Fibroblast of pulmonary artery (primary cell): Measurements from ENCODE around the gene ARHGAP42.

Experiments used
- DNase-seq: peaks from one replicate; pipeline ENCODE4 v3.0.0-alpha.2; 2010; ENCODE audit warnings: low read depth
- H3K4me3 ChIP-seq: replicated peaks from 2 replicates; pipeline ENCODE4 v1.5.1; 2011; ENCODE audit warnings: low read depth, mild to moderate bottlenecking, control low read depth, low read length, moderate library complexity
- TF ChIP-seq, protein P1 (sequence below): IDR thresholded peaks from 2 replicates; pipeline ENCODE4 v1.5.1; 2011; ENCODE audit warnings: mild to moderate bottlenecking, control low read depth, low read length, inconsistent platforms; ENCODE audit errors: missing control alignments

The ARHGAP42 gene

DNA sequence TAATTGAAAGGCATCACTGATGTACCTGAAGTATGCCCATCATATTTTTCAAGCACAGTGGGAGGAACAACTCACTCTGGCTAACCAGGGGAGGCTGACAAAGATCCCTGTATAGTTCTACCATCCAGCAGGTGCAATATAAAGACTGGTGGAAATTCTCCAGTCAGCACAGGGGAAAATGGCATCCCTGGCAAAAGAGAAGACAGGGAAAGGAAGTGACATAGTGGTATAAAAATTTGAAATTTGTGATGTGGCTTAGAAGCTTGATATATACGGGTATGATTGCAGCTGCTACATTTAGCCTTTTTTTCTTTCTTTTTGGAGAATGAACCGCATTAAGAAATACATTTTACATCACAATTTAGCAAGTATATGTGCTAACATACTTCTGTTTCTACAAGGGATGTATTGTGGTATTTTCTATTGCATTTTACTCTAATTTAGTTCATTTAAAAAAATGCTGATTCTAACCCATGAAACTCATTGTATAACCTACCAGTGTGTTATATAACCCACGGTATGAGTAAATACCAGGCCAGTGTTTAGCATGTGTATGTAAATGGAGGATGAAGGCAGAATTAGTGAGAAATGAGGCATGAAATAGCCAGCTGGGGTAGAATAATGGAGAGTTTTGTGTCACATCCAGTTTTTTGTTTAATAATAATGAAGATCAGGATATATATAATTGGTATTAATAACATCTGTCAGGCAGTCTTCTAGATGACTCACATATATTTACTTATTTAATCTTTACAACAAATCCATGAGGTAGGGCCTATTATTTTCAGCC, 186.1 kb downstream of the ARHGAP42 start:
- DNase-seq = peak; percentile 28
- H3K4me3 ChIP-seq = no peak overlapping the region

DNA sequence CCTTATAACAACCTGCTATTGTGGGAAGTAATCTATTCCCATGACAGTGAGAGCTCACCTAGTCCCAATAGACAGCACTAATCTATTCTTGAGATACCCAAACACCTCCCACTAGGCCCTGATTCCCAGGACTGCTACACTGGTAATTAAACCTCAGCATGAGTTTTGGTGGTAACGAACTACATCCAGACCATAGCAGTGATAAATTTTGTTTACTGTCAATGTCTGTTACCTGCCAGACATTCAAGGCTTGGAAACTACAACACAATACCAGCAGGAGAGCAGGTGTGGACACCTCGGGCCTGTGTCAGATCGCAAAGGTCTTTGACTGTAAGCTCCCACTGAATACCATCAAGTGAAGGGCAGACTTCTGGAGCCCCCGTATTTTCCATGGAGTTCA, 187.1 kb downstream of the ARHGAP42 start:
- no peak overlapping the region for H3K4me3 ChIP-seq
- DNase-seq = no peak
- TF ChIP-seq, protein P1, sequence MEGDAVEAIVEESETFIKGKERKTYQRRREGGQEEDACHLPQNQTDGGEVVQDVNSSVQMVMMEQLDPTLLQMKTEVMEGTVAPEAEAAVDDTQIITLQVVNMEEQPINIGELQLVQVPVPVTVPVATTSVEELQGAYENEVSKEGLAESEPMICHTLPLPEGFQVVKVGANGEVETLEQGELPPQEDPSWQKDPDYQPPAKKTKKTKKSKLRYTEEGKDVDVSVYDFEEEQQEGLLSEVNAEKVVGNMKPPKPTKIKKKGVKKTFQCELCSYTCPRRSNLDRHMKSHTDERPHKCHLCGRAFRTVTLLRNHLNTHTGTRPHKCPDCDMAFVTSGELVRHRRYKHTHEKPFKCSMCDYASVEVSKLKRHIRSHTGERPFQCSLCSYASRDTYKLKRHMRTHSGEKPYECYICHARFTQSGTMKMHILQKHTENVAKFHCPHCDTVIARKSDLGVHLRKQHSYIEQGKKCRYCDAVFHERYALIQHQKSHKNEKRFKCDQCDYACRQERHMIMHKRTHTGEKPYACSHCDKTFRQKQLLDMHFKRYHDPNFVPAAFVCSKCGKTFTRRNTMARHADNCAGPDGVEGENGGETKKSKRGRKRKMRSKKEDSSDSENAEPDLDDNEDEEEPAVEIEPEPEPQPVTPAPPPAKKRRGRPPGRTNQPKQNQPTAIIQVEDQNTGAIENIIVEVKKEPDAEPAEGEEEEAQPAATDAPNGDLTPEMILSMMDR = no peak

More for the DNA sequence above, 186.1 kb downstream of the ARHGAP42 start:
- TF ChIP-seq, protein P1 = no peak

DNA sequence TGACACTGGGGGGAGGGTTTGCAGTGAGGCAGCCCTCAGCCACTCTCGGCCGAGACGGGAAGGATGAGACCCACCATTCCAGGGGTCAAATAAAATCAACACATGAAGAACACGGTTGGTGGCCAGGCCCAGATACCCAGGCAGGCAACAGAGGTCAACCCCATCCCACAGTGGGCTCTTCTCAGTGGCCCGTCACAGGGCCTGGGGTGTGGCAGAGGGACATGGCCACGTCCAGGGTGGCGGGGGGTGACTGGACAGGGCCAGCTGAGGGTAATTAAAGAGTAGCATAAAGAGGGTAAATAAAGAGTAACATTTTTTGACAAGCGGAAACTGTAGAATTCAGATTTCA, 188.4 kb downstream of the ARHGAP42 start:
- TF ChIP-seq, protein P1 = no peak
- H3K4me3 ChIP-seq = no peak overlapping the region
- DNase-seq = no peak

DNA sequence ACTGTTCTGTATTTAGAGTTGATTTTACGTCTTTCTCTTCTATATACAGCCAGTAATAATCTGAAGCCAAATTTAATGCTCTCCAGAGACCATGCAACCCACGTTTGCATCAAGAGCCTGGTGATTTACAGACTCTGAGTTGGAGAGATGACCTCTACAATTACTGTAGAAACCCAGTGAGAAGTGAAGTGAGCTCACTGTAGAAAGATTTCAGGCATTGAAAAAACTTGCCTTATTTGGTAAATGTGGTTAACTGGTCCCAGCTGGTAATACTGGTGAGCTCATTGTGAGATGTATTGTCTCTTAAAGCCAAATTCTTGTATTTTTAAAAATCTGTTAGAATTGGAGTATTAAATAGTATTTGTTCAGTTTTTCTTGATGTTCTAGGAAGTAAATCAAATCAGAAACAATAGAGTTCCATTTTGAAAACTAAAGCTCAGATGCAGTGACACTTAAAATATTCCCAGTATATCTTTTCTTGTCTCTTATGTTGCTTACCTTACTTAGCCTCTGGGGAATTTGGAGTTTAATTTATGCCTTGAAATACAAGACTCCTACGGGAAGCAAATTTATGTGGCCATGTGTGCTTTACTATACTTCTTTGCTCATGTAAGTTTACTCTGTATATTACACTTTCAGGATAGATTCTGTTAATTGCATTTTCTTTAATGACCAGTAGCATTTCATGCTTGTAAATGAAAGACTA, 189.9 kb downstream of the ARHGAP42 start:
- TF ChIP-seq, protein P1 = no peak
- no peak overlapping the region for H3K4me3 ChIP-seq
- peak; percentile 97 for DNase-seq

DNA sequence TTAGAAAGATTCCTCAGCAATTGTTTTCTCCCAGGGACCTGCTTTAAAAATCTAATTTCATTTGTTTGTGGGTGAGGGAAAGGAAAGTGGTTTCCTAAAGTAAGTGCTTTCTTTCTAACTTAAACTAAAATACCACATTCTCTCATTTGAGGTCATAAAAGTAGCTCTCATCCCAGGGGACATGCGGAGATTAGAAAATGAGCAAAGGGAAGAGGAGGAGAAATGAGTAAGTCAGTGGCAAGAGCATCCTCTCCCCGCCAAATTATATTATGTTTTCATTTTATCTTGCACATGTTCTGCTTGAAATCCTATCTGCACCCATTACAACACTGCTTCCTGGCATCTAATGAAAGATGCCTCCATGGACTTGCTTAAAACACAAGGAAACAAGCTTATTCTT, 191.4 kb downstream of the ARHGAP42 start:
- TF ChIP-seq, protein P1 = no peak
- DNase-seq = peak; percentile 71
- H3K4me3 ChIP-seq = no peak overlapping the region

DNA sequence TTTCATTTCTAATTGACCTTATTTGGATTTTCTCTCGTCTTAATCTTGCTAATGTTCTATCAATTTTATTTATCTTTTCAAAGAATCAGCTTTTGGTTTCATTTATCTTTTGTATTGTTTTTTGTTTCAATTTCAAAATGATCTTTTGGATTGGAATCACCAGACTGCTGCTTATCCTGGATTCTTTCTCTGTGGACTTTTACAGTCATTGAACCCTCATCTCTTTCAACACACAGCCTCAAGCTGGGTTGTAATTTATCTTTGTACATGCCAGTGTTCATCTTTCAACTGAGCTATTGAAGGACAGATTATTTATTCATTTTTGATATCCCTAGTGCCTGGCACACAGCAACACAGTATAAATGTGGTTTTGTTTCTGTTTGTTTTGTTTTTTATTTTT, 195.9 kb downstream of the ARHGAP42 start:
- DNase-seq = no peak
- TF ChIP-seq, protein P1 = no peak
- H3K4me3 ChIP-seq = no peak overlapping the region
